Astrocyte (in vitro differentiated cells and primary cell): Measurements from ENCODE around the gene TPGS1. TPM values are rescaled to one million over a fixed set of nuclear protein-coding genes. Genes with fewer than 3 reads are reported as not detected.
"Not testable (repeated sequence)": the region's sequence is repeated elsewhere in the genome, so short reads cannot be mapped to it uniquely, and the experiment has no call there.

Source experiments
- DNase-seq: peaks from one replicate; pipeline ENCODE4 v3.0.0-alpha.2; 2010; ENCODE audit warnings: low read depth
- FAIRE-seq: peaks from 2 replicates; lab custom pipeline; 2011; peaks lifted over from hg19 to GRCh38; lab: Jason Lieb, UNC
- H2AFZ ChIP-seq: 2 replicates; pipeline ENCODE4 v1.6.0; 2012; ENCODE audit warnings: low read depth, low read length, inconsistent platforms
- H3K27ac ChIP-seq: 2 replicates; pipeline ENCODE4 v1.5.1; 2011; ENCODE audit warnings: low read depth, low read length, inconsistent platforms
- H3K27me3 ChIP-seq: 2 replicates; pipeline ENCODE4 v1.6.0; 2011; ENCODE audit warnings: low read length, inconsistent platforms; ENCODE audit not compliant: insufficient read depth
- H3K36me3 ChIP-seq: 2 replicates; pipeline ENCODE4 v1.5.1; 2011; ENCODE audit warnings: low read length, inconsistent platforms; ENCODE audit not compliant: insufficient read depth
- H3K4me1 ChIP-seq: 2 replicates; pipeline ENCODE4 v1.5.1; 2011; ENCODE audit warnings: low read length, inconsistent platforms; ENCODE audit not compliant: insufficient read depth
- H3K4me2 ChIP-seq: 2 replicates; pipeline ENCODE4 v1.6.0; 2012; ENCODE audit warnings: low read length, inconsistent platforms
- H3K4me3 ChIP-seq: 2 replicates; pipeline ENCODE4 v1.5.1; 2011; ENCODE audit warnings: low read depth, mild to moderate bottlenecking, low read length, inconsistent platforms; ENCODE audit not compliant: insufficient read depth
- H3K79me2 ChIP-seq: 2 replicates; pipeline ENCODE4 v1.6.0; 2012; ENCODE audit warnings: mild to moderate bottlenecking, low read length, inconsistent platforms; ENCODE audit not compliant: insufficient read depth
- H3K9ac ChIP-seq: 2 replicates; pipeline ENCODE4 v1.6.0; 2012; ENCODE audit warnings: mild to moderate bottlenecking, low read length, inconsistent platforms
- H3K9me3 ChIP-seq: 2 replicates; pipeline ENCODE4 v1.5.1; 2012; ENCODE audit warnings: low read depth, mild to moderate bottlenecking, low read length, inconsistent platforms; ENCODE audit not compliant: insufficient read depth
- H4K20me1 ChIP-seq: 2 replicates; pipeline ENCODE4 v1.6.0; 2012; ENCODE audit warnings: low read length, inconsistent platforms; ENCODE audit not compliant: insufficient read depth
- H3K27ac Mint-ChIP-seq: one replicate; pipeline ENCODE4 v1.8.0; 2021; ENCODE audit warnings: mild to moderate bottlenecking, mixed read lengths; ENCODE audit not compliant: unreplicated experiment
- H3K27me3 Mint-ChIP-seq: one replicate; pipeline ENCODE4 v1.8.0; 2021; ENCODE audit warnings: low read depth, mixed read lengths; ENCODE audit not compliant: unreplicated experiment
- H3K36me3 Mint-ChIP-seq: one replicate; pipeline ENCODE4 v1.8.0; 2021; ENCODE audit warnings: low read depth, mixed read lengths; ENCODE audit not compliant: unreplicated experiment
- H3K4me1 Mint-ChIP-seq: one replicate; pipeline ENCODE4 v1.8.0; 2021; ENCODE audit warnings: low read depth, mixed read lengths; ENCODE audit not compliant: unreplicated experiment
- H3K4me3 Mint-ChIP-seq: one replicate; pipeline ENCODE4 v1.8.0; 2021; ENCODE audit warnings: mild to moderate bottlenecking, moderate library complexity, mixed read lengths; ENCODE audit not compliant: unreplicated experiment
- H3K9me3 Mint-ChIP-seq: one replicate; pipeline ENCODE4 v1.8.0; 2021; ENCODE audit warnings: mild to moderate bottlenecking, mixed read lengths; ENCODE audit not compliant: unreplicated experiment
- CTCF ChIP-seq: IDR thresholded peaks from 2 replicates; pipeline ENCODE4 v1.5.1; 2011; ENCODE audit warnings: low read depth, mild to moderate bottlenecking, inconsistent platforms, low read length, moderate library complexity; ENCODE audit not compliant: insufficient read depth
- EZH2 ChIP-seq: IDR thresholded peaks from 2 replicates; pipeline ENCODE4 v1.6.1; 2012; ENCODE audit warnings: mild to moderate bottlenecking, low read length, inconsistent platforms; ENCODE audit not compliant: insufficient read depth
- total RNA-seq: library from RNA; stranded (reverse); gene quantifications from 2 replicates; pipeline ENCODE4 v1.2.1, GENCODE V29; 2021

Gene TPGS1
- total RNA-seq, 1 donor from 2014 or later: 17.9 TPM

DNA sequence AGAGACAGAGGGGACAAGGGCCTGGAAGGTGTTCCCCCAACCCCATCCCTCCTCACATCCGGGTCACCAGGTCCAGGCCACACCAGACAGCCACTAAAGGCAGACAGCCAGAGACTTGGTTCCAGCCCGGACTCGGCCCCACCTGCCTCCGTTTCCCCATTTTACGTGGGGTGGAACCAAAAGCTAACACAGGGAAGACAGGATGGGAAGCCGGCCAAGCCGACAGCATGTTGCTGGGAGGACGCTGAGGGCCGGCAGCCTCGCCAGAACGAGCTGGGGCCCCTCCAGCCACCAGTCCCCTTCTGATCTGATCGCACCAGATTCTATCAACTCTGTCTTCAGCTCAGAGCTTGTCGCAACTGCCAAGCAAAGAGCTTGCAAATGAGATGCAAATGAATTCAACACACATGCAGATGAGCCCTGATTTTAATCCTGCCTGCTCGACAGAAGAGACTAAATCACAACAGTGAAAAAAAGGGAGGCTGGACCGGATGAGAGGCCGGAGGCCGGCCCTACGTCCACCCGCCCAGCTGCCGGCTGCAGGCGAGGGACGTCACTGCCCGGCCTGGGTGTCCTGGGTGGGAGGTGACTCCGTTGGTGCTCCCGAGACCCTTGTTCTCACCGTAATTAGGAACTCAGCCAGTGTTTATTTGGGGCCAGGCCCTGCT, 28.9 kb upstream of the TPGS1 start:
- Mint-ChIP-seq H3K9me3 (peaks cover 2% of the 10 kb centered on the region), H3K4me1 (peaks cover 3% of the 10 kb centered on the region), H3K27me3 (peaks cover 5% of the 10 kb centered on the region), H3K4me3 (no peak overlapping the region), H3K36me3 (peaks cover 2% of the 10 kb centered on the region), H3K27ac (no peak overlapping the region)
- Histone ChIP-seq H3K9me3 (peaks cover 12% of the 10 kb centered on the region), H3K36me3 (no peaks in the 10 kb centered on the region), H3K27me3 (no peaks in the 10 kb centered on the region), H3K27ac (no peak overlapping the region), H3K4me2 (peak overlapping the region; percentile 52), H3K79me2 (no peaks in the 10 kb centered on the region), H4K20me1 (no peaks in the 10 kb centered on the region), H3K4me1 (peaks cover 5% of the 10 kb centered on the region), H3K9ac (no peak overlapping the region), H2AFZ (peak overlapping the region; percentile 30), H3K4me3 (no peak overlapping the region)
- TF ChIP-seq CTCF: no peak
- no peak for TF ChIP-seq EZH2
- FAIRE-seq (no peak), DNase-seq (no peak)

DNA sequence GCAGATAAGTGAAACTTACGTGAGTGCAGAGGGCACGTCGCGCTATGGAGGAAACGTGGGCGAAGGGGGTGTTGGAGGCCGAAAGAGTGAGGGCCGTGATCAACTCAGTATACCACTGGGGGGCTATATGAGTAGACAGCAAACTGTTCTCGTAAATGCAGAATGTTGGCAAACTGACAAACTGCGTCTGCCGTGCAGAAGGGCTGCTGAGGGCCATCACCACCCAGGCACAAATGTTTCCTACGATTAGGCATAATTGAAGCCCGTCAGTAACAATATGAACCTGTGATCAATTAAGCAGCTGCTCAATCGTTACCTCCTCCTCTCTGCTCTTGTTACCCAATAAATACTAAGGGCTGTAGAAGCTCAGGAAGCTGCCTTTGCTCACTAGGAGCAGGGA, 28.3 kb upstream of the TPGS1 start:
- no peak overlapping the region for H3K4me3 ChIP-seq
- peaks cover 4% of the 10 kb centered on the region for H3K36me3 Mint-ChIP-seq
- H2AFZ ChIP-seq: no peak overlapping the region
- peaks cover 12% of the 10 kb centered on the region for H3K9me3 ChIP-seq
- H3K27ac Mint-ChIP-seq: no peak overlapping the region
- H3K4me1 Mint-ChIP-seq: peaks cover 5% of the 10 kb centered on the region
- H3K4me1 ChIP-seq: peaks cover 5% of the 10 kb centered on the region
- peak overlapping the region; percentile 52 for H3K4me2 ChIP-seq
- peaks cover 8% of the 10 kb centered on the region for H3K27me3 Mint-ChIP-seq
- H3K9me3 Mint-ChIP-seq: peaks cover 2% of the 10 kb centered on the region
- H4K20me1 ChIP-seq: no peaks in the 10 kb centered on the region
- TF ChIP-seq EZH2 (no peak), CTCF (no peak)
- FAIRE-seq (no peak), DNase-seq (no peak)
- H3K9ac ChIP-seq: no peak overlapping the region
- H3K36me3 ChIP-seq: no peaks in the 10 kb centered on the region
- H3K79me2 ChIP-seq: no peaks in the 10 kb centered on the region
- H3K27ac ChIP-seq: no peak overlapping the region
- H3K27me3 ChIP-seq: no peaks in the 10 kb centered on the region
- H3K4me3 Mint-ChIP-seq: no peak overlapping the region

DNA sequence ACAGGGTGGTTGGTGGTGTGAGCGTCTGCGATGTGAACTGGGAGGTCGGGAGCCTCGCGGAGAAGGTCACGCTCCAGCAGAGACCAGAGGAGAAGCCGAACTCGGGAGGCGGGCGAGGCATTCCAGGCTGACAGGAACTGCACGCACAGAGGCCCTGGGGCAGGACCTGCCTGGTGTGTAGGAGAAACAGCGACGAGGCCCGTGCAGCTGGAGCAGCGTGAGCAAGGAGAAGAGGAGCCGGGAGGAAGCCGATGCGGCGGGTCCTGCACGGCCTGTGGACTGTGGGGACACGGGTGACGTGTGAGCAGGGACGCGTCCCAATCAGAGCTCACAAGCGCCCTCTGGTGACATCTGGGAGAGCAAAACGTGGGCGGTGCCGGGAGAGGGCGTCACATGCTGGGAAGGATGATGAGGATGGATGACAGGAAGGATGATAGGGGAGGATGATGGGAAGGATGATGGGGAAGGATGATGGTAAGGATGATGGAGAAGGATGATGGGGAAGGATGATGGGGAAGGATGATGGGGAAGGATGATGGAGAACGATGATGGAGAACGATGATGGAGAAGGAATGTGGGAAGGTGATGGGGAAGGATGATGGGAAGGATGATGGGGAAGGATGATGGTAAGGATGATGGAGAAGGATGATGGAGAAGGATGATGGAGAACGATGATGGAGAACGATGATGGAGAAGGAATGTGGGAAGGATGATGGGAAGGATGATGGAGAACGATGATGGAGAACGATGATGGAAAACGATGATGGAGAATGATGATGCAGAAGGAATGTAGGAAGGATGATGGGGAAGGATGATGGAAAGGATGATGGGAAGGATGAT, 27.1 kb upstream of the TPGS1 start:
- Histone ChIP-seq H3K4me1 (peaks cover 5% of the 10 kb centered on the region), H3K27me3 (no peaks in the 10 kb centered on the region), H3K4me2 (peak overlapping the region; percentile 63), H3K9ac (no peak overlapping the region), H2AFZ (peak overlapping the region; percentile 77), H3K36me3 (no peaks in the 10 kb centered on the region), H3K9me3 (peaks cover 12% of the 10 kb centered on the region), H3K79me2 (no peaks in the 10 kb centered on the region), H4K20me1 (no peaks in the 10 kb centered on the region), H3K27ac (no peak overlapping the region), H3K4me3 (no peak overlapping the region)
- H3K27me3 Mint-ChIP-seq: peaks cover 8% of the 10 kb centered on the region
- H3K27ac Mint-ChIP-seq: no peak overlapping the region
- no peak overlapping the region for H3K4me3 Mint-ChIP-seq
- H3K4me1 Mint-ChIP-seq: peaks cover 5% of the 10 kb centered on the region
- H3K9me3 Mint-ChIP-seq: peaks cover 2% of the 10 kb centered on the region
- H3K36me3 Mint-ChIP-seq: peaks cover 4% of the 10 kb centered on the region
- DNase-seq (no peak), FAIRE-seq (no peak)
- TF ChIP-seq CTCF (peak; percentile 26), EZH2 (no peak)

DNA sequence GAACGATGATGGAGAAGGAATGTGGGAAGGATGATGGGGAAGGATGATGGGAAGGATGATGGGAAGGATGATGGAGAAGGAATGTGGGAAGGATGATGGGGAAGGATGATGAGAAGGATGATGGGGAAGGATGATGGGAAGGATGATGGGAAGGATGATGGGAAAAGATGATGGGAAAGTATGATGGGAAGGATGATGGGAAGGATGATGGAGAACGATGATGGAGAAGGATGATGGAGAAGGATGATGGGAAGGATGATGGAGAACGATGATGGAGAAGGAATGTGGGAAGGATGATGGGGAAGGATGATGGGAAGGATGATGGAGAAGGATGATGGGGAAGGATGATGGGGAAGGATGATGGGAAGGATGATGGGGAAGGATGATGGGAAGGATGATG, 26.2 kb upstream of the TPGS1 start:
- not testable (repeated sequence) for DNase-seq, H3K4me3 Mint-ChIP-seq

More for the DNA sequence above, 26.2 kb upstream of the TPGS1 start:
- H3K4me1 Mint-ChIP-seq, H3K4me3 ChIP-seq, H3K27ac Mint-ChIP-seq, H4K20me1 ChIP-seq, H3K4me2 ChIP-seq, H3K9ac ChIP-seq, H3K27me3 ChIP-seq, H3K27ac ChIP-seq, FAIRE-seq, H3K79me2 ChIP-seq, H2AFZ ChIP-seq, H3K27me3 Mint-ChIP-seq, H3K9me3 Mint-ChIP-seq, H3K36me3 Mint-ChIP-seq, H3K36me3 ChIP-seq: not testable (repeated sequence)
- H3K4me1 ChIP-seq: peaks cover 13% of the 10 kb centered on the region
- H3K9me3 ChIP-seq: peaks cover 12% of the 10 kb centered on the region
